ENCODE results near the gene JPH2.
A peak's percentile ranks its signal among the peaks of the same experiment; 100 is the strongest.
"Not testable (repeated sequence)": the region's sequence is repeated elsewhere in the genome, so short reads cannot be mapped to it uniquely, and the experiment has no call there.

The JPH2 gene

DNA sequence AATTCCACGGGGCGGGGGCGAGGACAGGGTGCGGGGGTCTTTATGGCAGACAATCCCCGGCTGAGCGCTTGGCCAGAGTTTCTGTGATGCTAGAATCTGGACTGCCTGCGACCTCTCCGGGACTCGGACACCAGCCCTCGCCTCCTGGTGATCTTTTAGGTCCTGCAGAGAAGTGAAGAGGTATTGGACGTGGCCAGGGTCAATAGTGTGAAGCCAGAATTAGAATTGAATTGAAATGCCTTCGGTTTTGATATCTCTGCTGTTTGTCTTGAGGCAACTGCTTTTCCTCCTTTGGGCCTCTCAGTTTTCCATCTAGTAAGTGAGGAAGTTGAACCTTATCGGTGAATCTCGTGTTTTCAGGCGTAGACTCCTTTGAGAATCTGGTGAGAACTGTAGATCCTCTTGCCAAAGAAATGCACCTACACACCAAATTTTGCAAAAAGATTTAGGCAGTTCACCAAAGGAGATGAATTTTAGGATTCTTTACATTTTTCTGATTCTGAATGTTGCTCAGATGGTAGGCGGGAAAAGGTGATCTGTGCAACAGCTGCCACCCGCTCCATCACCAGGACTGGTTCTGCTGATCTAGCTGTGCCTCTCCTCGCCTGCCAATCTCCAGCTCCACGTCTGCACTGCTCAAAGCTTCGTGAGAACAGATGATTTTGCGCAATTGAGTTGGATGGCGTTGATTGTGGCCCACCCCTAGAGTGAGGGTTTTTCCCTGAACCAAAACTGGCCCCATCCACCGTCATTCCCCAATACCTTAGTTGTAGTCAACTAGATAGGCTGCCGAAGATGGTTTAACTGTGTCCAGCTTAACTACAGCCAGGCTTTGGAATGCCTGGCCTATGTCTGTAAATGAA is 24.4 kb upstream of the JPH2 start:
- FAIRE-seq: no peak

DNA sequence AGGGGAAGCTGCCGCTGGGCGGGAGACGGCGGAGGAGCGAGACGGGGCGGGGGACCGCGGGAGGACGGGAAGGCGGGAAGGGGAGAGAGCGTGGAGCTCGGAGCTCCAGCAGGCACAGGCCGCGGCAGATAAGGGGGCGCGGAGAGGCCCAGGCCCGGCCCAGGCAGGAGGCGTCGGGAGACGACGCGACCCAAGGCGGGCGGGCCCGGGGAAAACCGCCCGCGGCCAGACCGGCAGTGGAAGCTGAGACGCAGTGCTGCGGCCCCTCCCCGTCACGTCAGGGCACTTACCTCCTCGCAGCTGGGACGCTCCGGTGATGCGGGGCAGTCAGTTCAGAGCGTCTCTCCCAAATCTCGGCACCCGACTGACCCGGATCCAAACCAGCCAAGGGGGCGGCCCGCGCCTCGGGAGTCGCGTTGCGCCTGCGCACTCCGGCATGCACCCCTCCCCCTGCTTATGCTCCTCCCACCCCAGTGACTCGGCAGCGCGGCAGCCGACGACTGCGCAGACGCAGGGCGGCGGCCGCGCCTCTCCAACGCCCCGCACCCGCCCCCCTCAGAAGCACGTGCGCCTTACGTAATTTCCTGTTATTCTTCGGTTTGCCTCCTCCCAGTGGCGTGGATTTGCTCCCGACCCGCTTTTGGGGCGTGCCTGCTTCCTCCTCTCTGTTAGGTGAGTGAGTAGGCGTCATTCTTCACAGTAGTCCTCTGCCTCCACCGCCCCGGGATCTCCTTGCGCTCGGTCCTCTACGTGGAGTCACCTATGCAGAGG is 23.6 kb upstream of the JPH2 start, which contains the start of gene OSER1:
Gene OSER1 (minus strand): TSS at position 366 of the 771 bp plus-strand sequence. CDS start 3,814 bp downstream, outside the sequence.
- DNase-seq (ENCODE audit: low spot score) (peak; percentile 100), FAIRE-seq (peak; percentile 98)

More for the DNA sequence above, 24.4 kb upstream of the JPH2 start:
- no peak for DNase-seq (ENCODE audit: low spot score)

DNA sequence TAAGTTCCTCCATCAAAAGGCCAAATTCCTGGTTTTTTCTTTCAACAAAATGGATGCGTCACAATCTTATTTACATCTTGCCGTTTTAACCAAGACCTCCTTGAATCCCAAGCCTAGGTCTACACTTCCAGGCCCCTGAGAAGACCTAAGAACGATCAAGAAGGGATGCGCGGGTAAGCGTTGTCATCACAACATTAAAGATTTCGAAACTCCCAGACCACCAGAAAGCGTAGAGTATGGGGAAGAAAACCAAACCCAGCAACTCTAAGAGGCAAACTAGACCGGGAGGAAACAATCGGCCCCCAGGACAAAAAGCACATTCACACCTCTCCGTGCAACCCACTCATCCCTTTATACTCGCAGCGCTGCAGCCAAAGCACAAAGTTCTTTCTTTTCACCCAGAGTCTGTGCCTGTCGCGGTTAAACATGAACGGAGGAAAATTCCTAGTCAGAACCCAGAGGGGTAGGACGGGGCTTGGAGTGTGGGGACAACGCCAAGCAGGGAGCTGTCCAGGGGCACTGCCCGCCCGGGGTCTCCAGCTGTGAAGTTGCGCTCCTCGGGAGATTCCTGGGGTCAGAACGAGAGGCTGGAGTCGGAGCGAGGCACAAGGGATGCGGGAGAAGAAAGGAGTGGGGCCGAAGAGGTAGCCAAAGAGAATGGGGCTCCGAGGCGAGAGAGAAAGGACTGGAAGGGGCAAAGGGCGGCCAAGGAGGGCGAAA is 22.9 kb upstream of the JPH2 start:
- FAIRE-seq: no peak
- no peak for DNase-seq (ENCODE audit: low spot score)

DNA sequence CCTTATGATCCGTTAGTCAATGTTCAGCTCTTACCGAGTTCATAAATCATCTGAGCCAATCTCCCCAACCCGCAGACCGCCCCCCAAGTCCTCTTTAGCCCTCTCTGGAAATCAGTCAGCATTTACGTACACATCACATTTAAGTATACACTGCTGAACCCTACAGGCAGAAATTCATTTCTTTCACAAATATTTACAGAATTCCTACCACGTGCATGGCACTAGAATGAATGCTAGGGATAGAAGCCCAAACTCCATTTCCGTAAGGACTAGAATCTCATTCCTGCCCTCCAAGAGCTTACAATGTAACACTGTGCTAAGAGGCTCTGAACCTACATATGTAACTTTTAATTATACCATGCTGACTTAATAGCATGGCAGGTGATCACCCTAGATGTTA is 21.8 kb upstream of the JPH2 start:
- no peak for DNase-seq (ENCODE audit: low spot score)
- no peak for FAIRE-seq

DNA sequence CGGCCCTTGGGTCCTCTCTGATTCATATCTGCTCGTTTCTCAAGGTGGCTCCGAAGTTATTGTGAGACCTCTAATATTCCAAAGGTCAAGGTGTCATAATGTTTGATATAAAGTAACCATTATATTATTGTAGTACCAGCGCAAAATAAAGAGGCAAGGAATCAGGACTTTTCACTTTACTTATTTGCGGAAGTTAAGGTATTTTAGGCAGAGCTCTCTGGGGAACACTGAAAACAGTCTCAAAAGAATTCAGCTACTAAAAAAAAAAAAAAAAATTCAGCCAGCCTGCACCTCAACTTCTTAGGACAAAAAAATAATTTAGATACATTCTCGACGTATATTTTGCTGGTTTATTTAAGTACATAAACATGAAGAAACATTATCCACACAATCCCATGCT is 21.2 kb upstream of the JPH2 start:
- DNase-seq (ENCODE audit: low spot score) (no peak), FAIRE-seq (no peak)

DNA sequence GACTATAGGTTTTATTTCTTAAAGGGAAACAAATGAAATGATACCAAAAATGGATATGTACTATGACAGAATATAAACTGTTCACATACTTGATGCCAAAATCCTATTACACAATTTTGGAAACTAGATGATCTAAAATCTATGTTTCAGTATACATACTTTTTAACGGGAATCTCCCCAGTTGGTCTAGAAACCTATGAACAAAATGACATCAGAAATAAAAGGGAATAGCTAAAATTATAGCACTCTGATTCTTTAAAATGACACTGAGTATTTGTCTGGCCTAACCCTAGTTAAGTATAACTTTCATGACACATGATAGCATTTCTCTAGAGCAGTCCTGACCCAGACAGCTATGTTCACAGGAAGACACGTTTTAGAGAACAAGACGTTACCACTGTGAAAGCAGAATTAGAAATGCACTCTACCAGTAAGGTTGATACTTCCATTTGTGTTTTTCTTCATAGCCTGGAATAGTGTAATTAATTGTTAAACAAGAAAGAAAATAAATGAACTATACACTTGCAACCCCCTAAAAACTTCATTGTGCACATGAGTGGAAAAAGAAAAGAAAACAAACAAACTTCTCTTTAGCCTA is 20.2 kb upstream of the JPH2 start:
- DNase-seq (ENCODE audit: low spot score): no peak
- no peak for FAIRE-seq

DNA sequence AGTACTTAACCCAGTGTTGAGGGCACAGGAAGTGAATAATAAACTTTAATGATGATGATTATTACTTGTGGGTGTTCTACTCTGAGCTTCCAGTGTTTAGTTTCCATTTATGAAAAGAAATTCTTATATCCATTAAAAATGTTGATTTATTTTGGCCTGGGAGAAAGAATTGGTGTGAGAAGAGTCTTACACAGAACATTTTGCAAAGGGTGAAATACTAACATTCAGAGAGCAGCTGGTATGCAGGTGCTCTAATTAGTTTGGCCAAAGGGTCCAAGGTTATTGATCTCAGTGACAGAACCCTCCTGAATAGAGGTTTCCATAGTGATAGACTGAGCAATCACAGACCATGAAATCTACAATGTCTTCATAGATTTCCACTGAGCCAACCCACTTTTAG is 19.1 kb upstream of the JPH2 start:
- FAIRE-seq: no peak
- DNase-seq (ENCODE audit: low spot score): no peak

DNA sequence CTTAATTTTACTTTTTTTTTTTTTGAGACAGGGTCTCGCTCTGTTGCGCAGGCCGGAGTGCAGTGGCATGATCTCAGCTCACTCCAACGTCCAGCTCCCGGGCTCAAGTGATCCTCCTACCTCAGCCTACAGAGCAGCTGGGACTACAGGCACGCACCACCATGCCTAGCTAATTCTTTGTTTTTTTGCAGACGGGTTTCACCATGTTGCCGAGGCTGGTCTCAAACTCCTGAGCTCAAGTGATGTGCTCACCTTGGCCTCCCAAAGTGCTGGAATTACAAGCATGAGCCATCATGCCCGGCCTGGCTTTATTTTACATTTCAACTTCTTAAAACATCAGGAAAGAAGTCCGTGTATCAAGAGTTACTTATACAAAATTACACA is 17.8 kb upstream of the JPH2 start:
- DNase-seq (ENCODE audit: low spot score) (no peak), FAIRE-seq (no peak)

DNA sequence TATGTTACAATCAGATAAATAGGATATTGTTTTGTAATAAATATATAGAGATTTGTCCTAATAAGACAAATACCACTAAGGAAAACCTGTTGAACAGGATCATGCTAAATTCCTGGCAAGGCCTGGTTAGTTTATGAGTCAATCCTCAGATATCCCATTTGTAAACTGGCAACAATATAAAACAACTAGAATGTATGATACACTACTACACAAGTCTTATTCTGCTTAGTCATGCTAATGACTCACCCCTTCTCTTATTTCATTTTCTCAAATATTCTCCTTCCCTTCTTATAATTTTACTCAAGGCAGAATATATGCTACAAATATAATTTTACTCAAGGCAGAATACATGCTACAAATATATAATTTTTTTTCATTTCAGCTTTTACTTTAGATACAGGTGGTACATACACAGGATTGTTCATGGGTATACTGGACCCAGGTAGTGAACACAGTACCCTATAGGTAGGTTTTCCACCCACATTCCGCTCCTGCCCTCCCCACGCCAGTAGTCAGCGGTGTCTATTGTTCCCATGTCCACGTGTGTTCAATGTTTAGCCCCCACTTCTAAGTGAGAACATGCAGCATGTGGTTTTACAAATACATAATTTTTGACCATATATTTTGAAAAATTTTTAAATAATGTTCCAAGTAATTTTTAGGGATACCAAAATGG is 17.3 kb upstream of the JPH2 start:
- peak; percentile 89 for DNase-seq (ENCODE audit: low spot score)

DNA sequence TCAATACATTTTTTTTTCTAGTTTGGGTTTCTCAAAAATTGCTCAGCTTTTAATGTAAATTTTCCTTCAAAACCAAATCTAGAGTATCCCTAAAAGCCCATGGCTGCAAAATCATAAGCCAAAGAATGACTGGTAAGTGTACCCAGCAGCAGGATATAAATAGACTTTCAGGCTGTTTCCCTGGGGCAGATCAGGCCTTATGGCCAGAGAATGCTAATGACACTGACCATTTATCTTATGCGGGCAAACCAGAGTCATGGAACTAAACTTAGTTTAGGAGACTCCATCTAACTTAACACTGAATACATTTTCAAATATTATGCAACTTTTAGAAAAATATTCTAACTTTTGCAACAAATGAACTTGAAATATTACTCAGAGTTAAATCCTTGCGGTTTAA is 16.2 kb upstream of the JPH2 start:
- FAIRE-seq: no peak
- no peak for DNase-seq (ENCODE audit: low spot score)

More for the DNA sequence above, 17.3 kb upstream of the JPH2 start:
- peak; percentile 52 for FAIRE-seq

DNA sequence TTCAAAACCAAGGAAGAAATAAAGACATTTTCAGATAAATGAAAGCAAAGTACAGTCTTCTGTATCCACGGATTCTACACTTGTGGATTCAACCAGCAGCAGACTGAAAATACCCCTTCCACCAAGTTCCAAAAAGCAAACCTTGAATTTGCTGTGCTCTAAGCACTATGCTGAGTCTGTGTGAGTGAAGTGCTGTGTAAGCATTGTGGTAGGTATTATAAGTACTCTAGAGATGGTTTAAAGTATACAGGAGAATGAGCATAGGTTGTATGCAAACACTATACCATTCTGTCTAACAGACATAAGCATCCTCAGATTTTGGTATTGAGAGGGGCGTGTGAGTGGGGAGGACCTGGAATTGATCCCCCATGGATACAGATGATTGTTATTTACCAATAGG is 14.0 kb upstream of the JPH2 start:
- FAIRE-seq: no peak

DNA sequence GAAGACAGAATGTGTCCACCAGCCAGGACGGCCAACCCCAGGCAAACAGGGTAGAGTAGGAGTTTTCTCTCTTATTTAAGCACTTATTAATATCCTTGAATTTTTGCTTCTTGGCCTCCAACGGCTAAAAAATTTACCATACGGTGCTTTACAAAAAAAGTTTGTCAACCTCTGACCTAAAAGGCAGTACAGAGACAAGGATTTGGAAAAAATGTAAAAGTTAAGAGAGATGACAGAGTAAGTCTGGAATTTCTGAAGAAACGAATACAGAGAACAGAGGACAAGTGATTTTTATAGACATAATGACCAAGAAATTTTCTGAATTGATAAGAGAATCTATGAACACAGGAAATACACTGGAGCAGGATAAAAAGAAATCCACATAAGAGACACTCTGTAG is 13.4 kb upstream of the JPH2 start:
- FAIRE-seq (no peak), DNase-seq (ENCODE audit: low spot score) (no peak)

More for the DNA sequence above, 14.0 kb upstream of the JPH2 start:
- no peak for DNase-seq (ENCODE audit: low spot score)

DNA sequence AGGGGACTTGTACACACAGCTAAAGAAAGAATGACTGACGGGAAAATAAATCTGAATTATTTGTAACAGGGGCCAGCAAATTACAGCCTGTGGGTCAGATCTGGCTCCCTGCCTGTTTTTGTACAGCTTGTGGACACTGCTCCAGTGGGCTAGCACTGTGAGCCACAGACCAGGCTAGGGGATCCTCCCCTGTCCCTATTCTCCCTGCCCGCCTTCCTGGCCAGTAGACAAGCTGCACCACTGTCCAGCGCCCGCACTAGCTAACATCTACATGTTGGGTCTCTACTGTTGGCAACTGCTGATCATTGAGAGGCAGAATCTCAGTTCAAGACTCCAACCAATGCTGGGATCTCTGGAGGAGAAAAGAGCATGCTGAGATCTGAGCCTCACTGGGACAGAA is 12.9 kb upstream of the JPH2 start:
- peak; percentile 27 for FAIRE-seq
- DNase-seq (ENCODE audit: low spot score): no peak

DNA sequence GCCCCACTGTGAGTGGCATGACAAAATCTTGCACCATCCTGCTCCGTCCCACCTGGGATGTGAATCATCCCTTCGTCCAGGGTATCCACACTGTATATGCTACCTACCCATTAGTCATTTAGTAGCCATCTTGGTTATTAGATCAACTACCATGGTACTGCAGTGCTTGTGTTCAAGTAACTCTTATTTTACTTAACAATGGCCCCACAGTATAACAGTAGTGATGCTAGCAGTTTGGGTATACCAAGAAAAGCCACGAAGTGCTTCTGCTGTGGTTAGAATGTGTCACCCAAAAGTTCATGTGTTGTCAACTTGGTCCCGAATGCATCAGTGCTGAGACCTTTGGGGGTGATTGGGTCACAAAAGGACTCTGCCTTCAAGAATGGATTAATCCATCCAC is 11.9 kb upstream of the JPH2 start:
- peak; percentile 35 for FAIRE-seq
- DNase-seq (ENCODE audit: low spot score): no peak

DNA sequence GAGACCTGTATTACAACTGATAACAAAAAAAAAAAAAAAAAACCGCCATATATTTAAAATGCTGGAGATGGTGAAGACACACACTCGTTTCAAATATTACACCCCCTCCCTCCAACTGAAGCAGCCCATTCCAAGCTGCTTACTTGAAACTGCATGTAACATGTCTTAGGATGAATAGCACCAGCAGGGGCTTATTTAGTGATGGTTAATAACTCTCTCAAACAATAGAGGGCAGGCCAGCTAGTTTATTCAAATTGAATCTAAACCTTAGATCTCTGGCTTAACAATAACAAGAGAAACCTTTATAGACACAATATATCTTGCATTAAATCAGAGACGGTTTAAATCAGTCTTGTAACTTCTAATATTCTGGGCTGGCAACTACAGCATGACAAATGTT is 9.3 kb upstream of the JPH2 start:
- DNase-seq (ENCODE audit: low spot score) (no peak), FAIRE-seq (no peak)

DNA sequence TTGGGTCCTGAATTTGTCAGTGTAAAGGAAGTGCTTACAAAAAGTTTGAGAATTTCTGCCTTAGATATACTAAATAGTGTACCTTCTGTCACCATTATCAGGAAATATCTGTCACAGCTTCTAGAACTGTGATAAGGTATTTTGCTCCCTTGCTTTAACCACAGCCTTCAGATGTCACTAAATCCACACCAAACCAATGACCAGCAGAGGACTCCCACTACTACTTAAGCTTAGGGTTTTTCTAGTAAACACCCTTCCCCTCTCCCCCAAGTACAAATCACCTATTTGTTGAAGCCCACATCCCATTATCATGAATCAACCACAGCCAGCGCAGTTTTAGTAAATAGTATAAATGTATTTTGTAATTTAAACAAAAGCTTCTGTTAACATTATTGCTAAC is 8.6 kb upstream of the JPH2 start:
- no peak for FAIRE-seq
- no peak for DNase-seq (ENCODE audit: low spot score)

DNA sequence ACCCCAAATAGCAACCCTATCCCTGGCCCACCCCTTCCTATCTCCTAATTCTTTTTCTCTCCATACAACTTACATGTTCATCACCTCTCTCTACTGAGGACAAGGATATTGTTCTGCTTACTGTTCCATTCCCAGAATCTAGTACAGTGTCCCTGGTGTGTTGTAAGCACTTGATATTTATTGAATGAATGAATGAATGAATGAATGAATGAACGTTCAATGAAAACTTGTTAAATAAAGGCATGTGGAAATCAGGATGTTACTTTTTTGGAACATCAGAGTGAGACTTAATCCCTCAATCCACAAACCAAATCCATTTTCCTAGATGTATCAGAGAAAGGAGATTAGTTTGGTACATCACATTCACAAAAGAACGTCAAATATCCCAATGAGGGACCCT is 6.8 kb upstream of the JPH2 start:
- DNase-seq (ENCODE audit: low spot score) (no peak), FAIRE-seq (no peak)

DNA sequence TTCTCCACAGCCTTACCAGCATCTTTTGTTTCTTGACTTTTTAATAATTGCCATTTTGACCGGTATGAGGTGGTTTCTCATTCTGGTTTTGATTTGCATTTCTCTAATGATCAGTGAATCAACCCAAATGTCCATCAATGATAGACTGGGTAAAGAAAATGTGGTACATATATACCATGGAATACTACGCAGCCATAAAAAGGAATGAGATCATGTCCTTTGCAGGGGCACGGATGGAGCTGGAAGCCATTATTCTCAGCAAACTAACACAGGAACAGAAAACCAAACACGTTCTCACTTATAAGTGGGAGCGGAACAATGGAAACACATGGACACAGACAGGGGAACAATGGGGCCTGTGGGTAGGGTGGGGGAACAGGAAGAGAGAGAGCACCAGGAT is 4.7 kb upstream of the JPH2 start:
- peak; percentile 13 for FAIRE-seq

DNA sequence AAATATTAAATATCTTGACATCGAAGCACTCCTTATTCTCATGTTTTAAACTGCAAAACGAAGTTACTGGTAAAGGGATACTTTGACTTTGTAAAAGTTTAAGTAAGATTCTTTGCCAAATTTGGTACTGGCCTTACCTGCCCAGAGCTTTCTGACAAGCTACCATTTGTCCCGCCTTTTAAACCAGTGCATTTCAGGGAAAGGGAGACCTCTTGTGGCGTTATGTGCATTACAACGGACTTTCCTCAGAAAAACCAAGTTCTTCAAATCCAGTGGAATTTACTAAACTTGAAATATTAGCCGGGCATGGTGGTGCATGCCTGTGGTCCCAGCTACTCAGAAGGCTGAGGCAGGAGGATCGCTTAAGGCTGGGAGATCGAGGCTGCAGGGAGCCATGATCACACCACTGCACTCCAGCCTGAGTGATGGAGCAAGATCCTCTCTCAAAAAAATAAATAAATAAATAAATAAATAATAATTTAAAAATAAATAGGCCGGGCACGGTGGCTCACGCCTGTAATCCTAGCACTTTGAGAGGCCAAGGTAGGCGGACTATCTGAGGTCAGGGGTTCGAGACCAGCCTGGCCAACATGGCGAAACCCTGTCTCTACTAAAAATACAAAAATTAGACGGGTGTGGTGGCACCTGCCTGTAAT is 3.3 kb upstream of the JPH2 start:
- not testable (repeated sequence) for FAIRE-seq
- peak; percentile 83 for DNase-seq (ENCODE audit: low spot score)

More for the DNA sequence above, 4.7 kb upstream of the JPH2 start:
- DNase-seq (ENCODE audit: low spot score): not testable (repeated sequence)

DNA sequence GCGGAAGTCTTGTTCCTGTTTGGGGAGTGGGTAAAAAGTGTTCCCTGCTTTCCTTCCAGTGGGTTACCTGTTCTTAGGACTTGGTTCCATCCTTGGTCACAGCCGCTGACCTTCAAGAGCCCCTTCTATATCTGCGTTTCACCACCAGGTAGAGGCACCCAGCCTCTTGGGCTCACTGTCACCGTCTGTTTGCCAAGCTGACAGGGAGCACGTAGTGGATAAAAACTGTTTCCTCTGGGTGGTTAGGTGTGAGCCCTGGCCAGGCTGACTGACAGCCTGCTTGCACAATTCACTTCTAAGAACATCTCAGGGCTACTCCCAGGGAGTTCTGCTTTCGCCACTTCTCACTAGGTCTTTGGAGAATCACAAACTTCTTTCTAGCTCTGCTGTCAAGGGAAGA is 1.8 kb upstream of the JPH2 start:
- DNase-seq (ENCODE audit: low spot score) (no peak), FAIRE-seq (no peak)
